MCF 10A (cell line): ENCODE data around the gene PRDM10. TPM values are rescaled to one million over a fixed set of nuclear protein-coding genes. Genes with fewer than 3 reads are reported as not detected.

Experiments used
- BruUV-seq: library from RNA; stranded (reverse); fragments of 400-500 nt; replicated peaks from 2 replicates; lab custom pipeline; 2021; lab: Mats Ljungman, UMichigan
- CTCF ChIA-PET: fragments of 300-600 bp; sonication (Branson Sonifier 250); formaldehyde crosslinking; extraction: SDS; loops from one replicate; lab custom pipeline; 2021; ENCODE audit warnings: antibody characterized with exemption, inconsistent platforms; lab: Yijun Ruan, JAX
- POLR2A ChIA-PET: fragments of 300-600, 350-650 bp; sonication (Branson Sonifier 250); formaldehyde crosslinking; extraction: SDS; loops from one replicate; lab custom pipeline; 2020; ENCODE audit warnings: antibody characterized with exemption, inconsistent platforms; lab: Yijun Ruan, JAX
- DNase-seq: peaks from one replicate; pipeline ENCODE4 v3.0.0-alpha.2; 2018; ENCODE audit not compliant: unreplicated experiment
- H3K27ac Mint-ChIP-seq: one replicate; pipeline ENCODE4 v1.8.0; 2022; ENCODE audit warnings: mild to moderate bottlenecking, low read depth, mixed read lengths; ENCODE audit not compliant: unreplicated experiment
- H3K27me3 Mint-ChIP-seq: one replicate; pipeline ENCODE4 v1.8.0; 2022; ENCODE audit warnings: mixed read lengths; ENCODE audit not compliant: insufficient read depth, unreplicated experiment
- H3K36me3 Mint-ChIP-seq: one replicate; pipeline ENCODE4 v1.8.0; 2022; ENCODE audit warnings: mild to moderate bottlenecking, moderate library complexity, mixed read lengths; ENCODE audit not compliant: insufficient read depth, unreplicated experiment
- H3K4me1 Mint-ChIP-seq: one replicate; pipeline ENCODE4 v1.8.0; 2022; ENCODE audit warnings: mixed read lengths; ENCODE audit not compliant: insufficient read depth, unreplicated experiment
- H3K4me3 Mint-ChIP-seq: one replicate; pipeline ENCODE4 v1.8.0; 2022; ENCODE audit warnings: mild to moderate bottlenecking, moderate library complexity, mixed read lengths; ENCODE audit not compliant: unreplicated experiment
- H3K9me3 Mint-ChIP-seq: one replicate; pipeline ENCODE4 v1.8.0; 2022; ENCODE audit warnings: mixed read lengths; ENCODE audit not compliant: unreplicated experiment
- CTCF ChIP-seq: fragments of 200-600 bp; IDR thresholded peaks from one replicate; pipeline ENCODE4 v1.8.0; 2022; ENCODE audit warnings: antibody characterized with exemption, mild to moderate bottlenecking; ENCODE audit not compliant: unreplicated experiment
- intact Hi-C: fragments of 100-400 bp; cut with micrococcal nuclease; formaldehyde crosslinking; loops from 2 replicates; pipeline ENCODE4 v1.14.1; 2022
- total RNA-seq: library from RNA; stranded (reverse); gene quantifications from 2 replicates; pipeline ENCODE4 v1.2.3, GENCODE V29; 2022

Gene PRDM10
- total RNA-seq, 1 experiment from 2014 or later, result 5.1 TPM

GRCh38 chr11:129938764-129939163, 63.9 kb downstream of the PRDM10 start:
- Mint-ChIP-seq H3K4me1 (no peaks in the 10 kb centered on the region), H3K9me3 (no peaks in the 10 kb centered on the region), H3K36me3 (peaks cover 11% of the 10 kb centered on the region), H3K4me3 (no peak overlapping the region), H3K27ac (peak overlapping the region; percentile 6), H3K27me3 (no peaks in the 10 kb centered on the region)
- no peak for TF ChIP-seq CTCF
- intact Hi-C loops, result no loop called here
- CTCF ChIA-PET, result interaction anchor here (1.9 kb wide), 1 partner anchor 193 kb away, joined by 8 read pairs; no protein-coding TSS in a partner anchor
- POLR2A ChIA-PET, result no interaction called here
- BruUV-seq, result no TSS peak
- DNase-seq, result no peak

- no TSS peak for BruUV-seq
- no peaks in the 10 kb centered on the region for H3K4me1 Mint-ChIP-seq
Measured at GRCh38 chr11:129937592-129938238, 64.9 kb downstream of the PRDM10 start.

GRCh38 chr11:129935723-129936122, 66.9 kb downstream of the PRDM10 start:
- H3K27ac Mint-ChIP-seq, result no peak overlapping the region
- peaks cover 5% of the 10 kb centered on the region for H3K36me3 Mint-ChIP-seq
- H3K4me3 Mint-ChIP-seq, result no peak overlapping the region
- H3K4me1 Mint-ChIP-seq, result no peaks in the 10 kb centered on the region
- intact Hi-C loops, result no loop called here
- BruUV-seq, result no TSS peak
- H3K27me3 Mint-ChIP-seq, result no peaks in the 10 kb centered on the region
- H3K9me3 Mint-ChIP-seq, result no peaks in the 10 kb centered on the region
- CTCF ChIA-PET, result interaction anchor here (14.8 kb wide), 1 partner anchor 196 kb away, joined by 234 read pairs; no protein-coding TSS in a partner anchor
- POLR2A ChIA-PET, result interaction anchor here (1.5 kb wide), 1 partner anchor 37 kb away, joined by 4 read pairs; no protein-coding TSS in a partner anchor
- TF ChIP-seq CTCF, result no peak
- no peak for DNase-seq

More at GRCh38 chr11:129937592-129938238, 64.9 kb downstream of the PRDM10 start:
- intact Hi-C loops, result no loop called here
- POLR2A ChIA-PET, result no interaction called here
- no peak overlapping the region for H3K27ac Mint-ChIP-seq
- H3K27me3 Mint-ChIP-seq, result no peaks in the 10 kb centered on the region
- no peaks in the 10 kb centered on the region for H3K9me3 Mint-ChIP-seq
- no peak for DNase-seq
- TF ChIP-seq CTCF, result no peak
- H3K36me3 Mint-ChIP-seq, result peaks cover 5% of the 10 kb centered on the region
- no peak overlapping the region for H3K4me3 Mint-ChIP-seq
- CTCF ChIA-PET, result interaction anchor here (0.6 to 1.3 kb wide), 2 partner anchors 194 to 208 kb away, joined by 3 read pairs; no protein-coding TSS in a partner anchor

GRCh38 chr11:129933891-129934290, 68.7 kb downstream of the PRDM10 start:
- BruUV-seq, result no TSS peak
- no peak for DNase-seq
- Mint-ChIP-seq H3K9me3 (no peaks in the 10 kb centered on the region), H3K27ac (no peak overlapping the region), H3K36me3 (peaks cover 16% of the 10 kb centered on the region), H3K4me3 (no peak overlapping the region), H3K4me1 (peaks cover 10% of the 10 kb centered on the region), H3K27me3 (no peaks in the 10 kb centered on the region)
- no peak for TF ChIP-seq CTCF
- CTCF ChIA-PET, result interaction anchor here (1.8 to 14.8 kb wide), 2 partner anchors 10 to 198 kb away, joined by 9 to 234 read pairs; no protein-coding TSS in a partner anchor
- intact Hi-C loops, result no loop called here
- POLR2A ChIA-PET, result no interaction called here
